GM18873 (cell line): ENCODE results near the gene CAV3.

ENCODE experiments used
- ATAC-seq: cut with Tn5 transposase; IDR thresholded peaks from one replicate; pipeline ENCODE4 v1.9.1; 2021; ENCODE audit warnings: mild to moderate bottlenecking, moderate library complexity, moderate number of reproducible peaks; ENCODE audit not compliant: unreplicated experiment, low FRiP score

CAV3 gene

GRCh38 chr3:8780279-8780678, 46.7 kb downstream of the CAV3 start:
- ATAC-seq: no peak

- no peak for ATAC-seq
These were observed 51.3 kb downstream of the CAV3 start for GRCh38 chr3:8784676-8785435.

- no peak for ATAC-seq
These were observed 56.9 kb downstream of the CAV3 start for GRCh38 chr3:8790529-8790928.

GRCh38 chr3:8793242-8793641, 59.6 kb downstream of the CAV3 start:
- no peak for ATAC-seq

GRCh38 chr3:8794247-8794646, 60.6 kb downstream of the CAV3 start:
- ATAC-seq: no peak
